22Rv1 (cell line): ENCODE results near the gene MFSD6.
A peak's percentile ranks its signal among the peaks of the same experiment; 100 is the strongest.

ENCODE experiments used
- H3K27ac ChIP-seq: fragments of 450-650 bp; 2 replicates; pipeline ENCODE4 v1.5.1; 2017
- ZFX ChIP-seq: fragments of 450-650 bp; IDR thresholded peaks from 2 replicates; pipeline ENCODE4 v1.6.1; 2017; ENCODE audit warnings: antibody characterized with exemption, borderline replicate concordance
- TF ChIP-seq, protein P1 (sequence below): fragments of 450-650 bp; IDR thresholded peaks from 2 replicates; pipeline ENCODE4 v1.5.1; 2017; ENCODE audit warnings: mild to moderate bottlenecking

Gene MFSD6

DNA sequence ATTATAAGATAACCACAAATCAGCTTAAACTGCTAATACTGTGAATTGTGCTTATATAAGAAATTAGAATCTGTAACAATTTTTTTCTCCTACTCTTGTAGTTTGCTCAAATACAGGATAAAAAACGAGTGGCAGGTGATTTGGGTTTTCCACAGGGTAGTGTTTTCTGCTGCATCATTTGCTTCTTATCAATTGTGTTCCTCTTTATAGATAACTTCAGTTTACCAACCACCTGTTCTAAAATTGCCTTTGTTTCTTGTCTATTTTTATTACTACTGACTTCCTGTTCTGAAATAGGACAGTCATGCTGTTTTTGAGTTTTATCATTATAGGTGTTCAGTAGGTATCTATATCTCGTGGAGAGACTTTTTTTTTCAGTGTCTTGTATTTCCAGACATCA lies 56.9 kb downstream of the MFSD6 start:
- H3K27ac ChIP-seq = no peak overlapping the region
- TF ChIP-seq ZFX = no peak
- TF ChIP-seq, protein P1, sequence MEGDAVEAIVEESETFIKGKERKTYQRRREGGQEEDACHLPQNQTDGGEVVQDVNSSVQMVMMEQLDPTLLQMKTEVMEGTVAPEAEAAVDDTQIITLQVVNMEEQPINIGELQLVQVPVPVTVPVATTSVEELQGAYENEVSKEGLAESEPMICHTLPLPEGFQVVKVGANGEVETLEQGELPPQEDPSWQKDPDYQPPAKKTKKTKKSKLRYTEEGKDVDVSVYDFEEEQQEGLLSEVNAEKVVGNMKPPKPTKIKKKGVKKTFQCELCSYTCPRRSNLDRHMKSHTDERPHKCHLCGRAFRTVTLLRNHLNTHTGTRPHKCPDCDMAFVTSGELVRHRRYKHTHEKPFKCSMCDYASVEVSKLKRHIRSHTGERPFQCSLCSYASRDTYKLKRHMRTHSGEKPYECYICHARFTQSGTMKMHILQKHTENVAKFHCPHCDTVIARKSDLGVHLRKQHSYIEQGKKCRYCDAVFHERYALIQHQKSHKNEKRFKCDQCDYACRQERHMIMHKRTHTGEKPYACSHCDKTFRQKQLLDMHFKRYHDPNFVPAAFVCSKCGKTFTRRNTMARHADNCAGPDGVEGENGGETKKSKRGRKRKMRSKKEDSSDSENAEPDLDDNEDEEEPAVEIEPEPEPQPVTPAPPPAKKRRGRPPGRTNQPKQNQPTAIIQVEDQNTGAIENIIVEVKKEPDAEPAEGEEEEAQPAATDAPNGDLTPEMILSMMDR = no peak

DNA sequence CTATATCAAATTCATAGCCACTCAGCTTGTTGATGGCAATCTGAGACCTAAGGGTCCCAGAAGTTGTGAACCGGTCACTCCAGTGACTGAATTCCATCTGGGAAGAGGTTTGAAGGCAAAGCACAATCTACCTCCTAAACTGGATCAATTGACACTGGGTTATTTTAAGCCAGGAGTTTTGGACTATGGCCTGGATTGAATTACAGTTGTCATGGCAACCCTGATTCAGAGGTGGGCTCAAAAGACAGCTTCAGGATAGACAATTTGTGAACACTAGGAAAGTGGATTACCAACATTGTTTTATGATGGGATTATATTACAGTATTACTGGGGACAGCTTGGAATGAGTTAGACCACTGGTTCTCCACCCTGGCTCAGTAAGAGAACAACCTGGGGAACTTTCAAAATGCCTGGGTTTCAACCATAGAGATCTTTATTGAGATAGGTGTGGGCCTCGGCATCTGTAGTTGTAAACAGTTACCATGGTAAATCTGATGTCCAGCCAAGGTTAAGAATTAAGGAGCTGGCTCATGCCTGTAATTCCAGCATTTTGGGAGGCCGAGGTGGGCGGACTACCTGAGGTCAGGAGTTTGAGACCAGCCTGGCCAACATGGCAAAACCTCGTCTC lies 58.8 kb downstream of the MFSD6 start:
- no peak for TF ChIP-seq ZFX
- TF ChIP-seq, protein P1 = no peak
- peak overlapping the region; percentile 93 for H3K27ac ChIP-seq

DNA sequence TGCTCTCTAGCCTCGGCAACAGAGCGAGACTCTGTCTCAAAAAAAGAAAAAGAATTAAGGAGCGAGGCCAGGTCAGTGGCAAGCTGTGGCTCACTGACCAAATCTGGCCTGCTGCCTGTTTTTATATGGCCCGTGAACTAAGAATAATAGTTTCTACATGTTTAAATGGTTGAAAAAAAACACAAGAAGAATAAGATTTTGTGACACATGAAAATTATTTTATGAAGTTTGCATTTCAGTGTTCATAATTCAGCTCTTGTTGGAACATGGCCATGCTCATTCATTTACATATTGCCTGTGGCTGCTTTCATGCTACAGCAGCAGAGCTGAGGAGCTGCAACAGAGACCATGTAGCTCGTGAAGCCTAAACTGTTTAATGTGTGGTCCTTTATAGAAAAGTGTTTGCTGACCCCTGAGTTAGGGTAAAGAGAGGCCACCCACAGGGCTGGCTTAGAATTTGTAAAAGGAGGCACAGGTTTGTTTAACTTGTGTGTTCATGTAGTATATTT lies 59.5 kb downstream of the MFSD6 start:
- H3K27ac ChIP-seq = peak overlapping the region; percentile 93
- TF ChIP-seq ZFX = no peak
- TF ChIP-seq, protein P1 = no peak

DNA sequence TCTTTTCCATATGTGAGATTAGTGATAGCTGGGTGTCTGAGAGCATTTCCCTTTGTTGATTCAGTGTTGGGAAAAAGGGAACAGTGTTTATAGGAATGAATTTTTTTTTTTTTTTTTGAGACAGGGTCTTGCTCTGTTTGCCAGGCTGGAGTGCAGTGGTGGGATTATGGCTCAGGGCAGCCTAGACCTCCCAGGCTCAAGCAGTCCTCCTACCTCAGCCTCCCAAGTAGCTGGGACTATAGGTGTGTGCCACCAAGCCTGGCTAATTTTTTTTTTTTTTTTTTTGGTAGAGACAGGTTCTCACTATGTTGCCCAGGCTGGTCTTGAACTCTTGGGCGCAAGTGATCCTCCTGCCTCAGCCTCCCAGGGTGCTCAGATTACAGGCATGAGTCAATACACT lies 60.2 kb downstream of the MFSD6 start:
- peak overlapping the region; percentile 93 for H3K27ac ChIP-seq

DNA sequence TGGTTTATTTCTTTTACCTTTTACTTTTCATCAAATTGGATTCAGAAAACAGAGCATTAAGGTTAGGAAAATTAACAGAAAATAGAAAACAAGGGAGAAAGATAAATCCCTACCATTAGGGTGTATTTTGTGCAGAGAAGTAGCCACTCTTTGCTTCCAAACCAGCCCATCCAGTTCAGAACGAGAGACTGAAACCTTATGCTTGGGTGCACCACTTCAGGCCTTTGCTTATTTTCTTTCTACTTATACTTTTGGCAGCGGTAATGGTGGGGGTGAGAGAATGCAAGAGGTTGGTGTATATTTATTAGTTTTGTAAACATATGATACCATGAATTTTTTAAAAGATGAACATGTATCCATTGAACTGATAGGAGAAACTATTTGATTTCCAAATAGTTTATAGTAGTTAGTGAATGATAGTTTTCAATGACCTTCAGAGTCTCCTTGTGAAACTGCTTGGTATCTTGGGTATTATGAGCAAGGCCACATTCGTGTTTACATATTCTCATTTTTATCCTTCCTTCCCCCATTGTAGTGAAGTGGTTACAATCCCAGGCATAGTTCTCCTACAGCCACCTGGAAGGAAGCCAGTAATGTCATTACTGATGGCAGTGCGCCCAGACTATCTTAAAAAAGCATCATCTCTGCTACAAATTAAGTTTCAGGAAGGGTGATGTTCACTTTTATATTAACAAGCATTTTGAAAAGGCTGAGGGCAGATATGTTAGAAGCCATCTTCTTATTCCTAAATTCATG lies 60.8 kb downstream of the MFSD6 start:
- peak overlapping the region; percentile 93 for H3K27ac ChIP-seq
- TF ChIP-seq, protein P1 = no peak
- TF ChIP-seq ZFX = no peak

DNA sequence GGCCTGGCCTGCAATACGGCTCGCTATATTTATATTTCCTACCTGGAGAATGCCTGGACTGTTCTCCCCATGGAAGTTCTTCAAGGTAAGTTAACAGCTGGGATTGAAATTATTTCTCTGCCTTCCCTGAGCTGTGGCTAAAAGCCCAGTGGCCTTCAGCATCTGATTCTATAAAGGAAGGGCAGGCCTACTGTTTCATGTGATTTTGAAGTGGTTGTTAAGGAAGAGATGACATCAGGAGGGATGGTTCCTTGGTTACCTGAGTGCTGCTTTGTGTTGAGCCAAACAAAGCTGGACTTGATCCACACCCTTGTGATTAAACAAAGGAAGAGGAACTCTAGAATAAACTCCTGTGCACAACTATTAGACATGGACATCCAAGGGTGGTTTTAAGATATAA lies 61.6 kb downstream of the MFSD6 start:
- H3K27ac ChIP-seq = peak overlapping the region; percentile 93
- no peak for TF ChIP-seq ZFX
- TF ChIP-seq, protein P1 = no peak

DNA sequence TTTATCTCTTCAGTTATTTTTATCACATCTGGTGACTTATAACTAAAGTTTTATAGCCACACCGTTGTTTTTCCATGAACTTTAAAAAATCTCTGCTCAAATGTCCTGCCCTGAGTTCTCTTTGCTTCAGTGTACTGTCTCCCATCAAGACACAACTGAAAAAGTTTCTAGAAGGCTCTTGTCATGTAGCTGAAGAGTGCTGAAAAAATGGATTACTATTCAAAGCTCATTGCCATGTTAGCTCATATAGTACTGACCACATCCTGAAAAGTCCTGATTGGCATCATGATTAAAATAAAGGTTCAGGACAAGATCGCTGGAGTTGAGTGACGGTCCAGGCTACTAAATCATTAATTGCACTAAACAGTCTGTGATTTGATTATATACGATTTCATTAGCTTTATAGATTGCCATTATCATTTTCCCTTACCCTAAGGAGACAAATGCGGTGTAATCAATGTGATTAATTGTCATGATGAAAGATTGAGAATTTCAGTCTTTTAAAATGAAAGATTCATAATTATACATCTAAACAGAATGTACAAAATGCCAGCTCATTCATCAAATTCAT lies 62.2 kb downstream of the MFSD6 start:
- TF ChIP-seq, protein P1 = no peak
- no peak for TF ChIP-seq ZFX
- H3K27ac ChIP-seq = peak overlapping the region; percentile 93
